ENCODE measurements around the gene LIPI.
"Not testable (repeated sequence)": the region's sequence is repeated elsewhere in the genome, so short reads cannot be mapped to it uniquely, and the experiment has no call there.

LIPI gene

DNA sequence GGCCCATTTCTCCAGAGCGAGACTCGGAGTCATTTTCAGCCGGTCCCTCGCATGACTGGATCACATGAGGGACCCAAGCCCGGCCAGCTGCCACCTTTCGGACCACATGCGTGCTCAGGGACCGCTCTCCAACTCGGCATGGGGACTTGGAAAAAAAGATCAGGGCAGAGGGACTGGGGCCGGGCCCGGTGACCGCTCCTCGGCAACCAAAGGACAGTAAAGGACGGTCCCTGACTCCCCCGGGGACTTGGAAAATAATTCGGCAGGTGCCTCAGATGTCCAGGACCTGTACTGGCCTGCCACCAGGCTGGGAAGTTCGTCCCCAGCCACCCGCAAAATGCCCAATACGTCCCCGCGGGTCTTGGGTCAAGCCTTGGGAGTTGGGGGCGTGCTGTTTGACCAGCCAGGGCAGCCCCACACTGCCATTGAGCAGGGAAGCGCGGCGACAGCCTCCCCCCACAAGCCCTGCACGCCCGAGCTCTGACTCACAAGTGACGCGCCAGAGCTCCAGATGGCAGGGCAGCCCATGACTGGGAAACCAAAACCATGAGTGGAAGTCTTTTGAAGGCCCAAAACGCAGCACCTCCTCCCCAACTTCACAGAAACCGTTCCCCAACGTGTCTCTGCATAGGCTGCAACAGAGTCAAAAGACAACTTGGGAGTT is 134.5 kb downstream of the LIPI start:
- no peak overlapping the region for H3K27ac ChIP-seq
- DNase-seq (ENCODE audit: low read depth, low spot score), result no peak

DNA sequence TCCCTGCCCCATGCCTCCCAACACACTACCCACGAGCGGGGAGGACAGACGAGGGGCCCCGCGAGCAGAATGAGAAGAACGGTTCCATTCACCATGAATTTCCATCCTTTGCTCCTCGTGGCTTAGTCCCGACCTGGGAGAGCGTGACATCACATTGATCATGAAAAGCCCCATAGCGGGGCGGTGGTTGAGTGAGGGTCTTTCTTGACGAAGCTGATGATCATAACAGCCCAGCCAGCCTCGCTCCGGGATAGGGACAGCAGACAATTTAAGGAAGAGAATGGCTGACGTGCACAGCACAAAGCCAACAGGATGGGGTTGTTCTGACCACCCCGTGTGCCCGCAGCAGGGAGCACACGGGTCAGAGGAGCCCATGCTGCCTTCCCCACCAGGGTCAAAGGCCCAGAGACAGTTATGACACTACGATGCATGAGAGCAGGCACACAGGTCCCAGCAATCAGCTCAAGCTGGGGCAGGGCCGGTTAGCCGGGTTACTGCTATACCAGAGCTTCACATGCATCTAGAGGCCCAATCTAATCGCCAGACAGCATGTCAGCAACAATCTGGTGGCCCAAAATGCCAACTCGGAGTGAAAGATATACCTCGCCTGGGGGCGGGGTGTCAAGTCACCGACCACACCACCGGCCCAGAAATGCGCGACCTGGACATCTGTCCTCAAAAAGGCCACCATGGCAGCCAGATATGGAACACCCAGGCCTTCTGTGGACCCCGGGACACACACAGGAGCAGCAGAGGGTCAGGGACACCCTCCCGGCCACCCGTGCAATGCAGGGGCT is 135.2 kb downstream of the LIPI start:
- no peak for DNase-seq (ENCODE audit: low read depth, low spot score)
- H3K27ac ChIP-seq, result no peak overlapping the region

DNA sequence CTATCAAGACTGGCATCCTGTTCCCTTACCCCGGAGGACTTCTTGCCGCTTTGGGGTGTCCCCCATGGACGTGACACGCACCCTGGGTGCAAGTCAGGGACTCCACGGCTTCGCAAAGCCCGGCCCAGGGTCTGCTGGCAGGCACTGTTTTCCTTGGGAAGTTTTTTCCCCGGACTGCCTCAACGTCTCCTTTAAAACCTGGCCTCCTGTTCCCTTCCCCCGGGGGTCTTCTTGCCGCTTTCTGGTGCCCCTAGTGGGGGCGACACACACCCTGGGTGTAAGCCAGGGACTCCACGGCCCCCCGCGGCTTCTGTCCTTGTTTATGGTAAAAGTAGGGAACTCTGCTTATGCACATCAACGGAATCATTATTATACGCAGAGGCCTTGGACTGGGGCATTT is 136.6 kb downstream of the LIPI start:
- DNase-seq (ENCODE audit: low read depth, low spot score), result no peak
- H3K27ac ChIP-seq, result no peak overlapping the region

DNA sequence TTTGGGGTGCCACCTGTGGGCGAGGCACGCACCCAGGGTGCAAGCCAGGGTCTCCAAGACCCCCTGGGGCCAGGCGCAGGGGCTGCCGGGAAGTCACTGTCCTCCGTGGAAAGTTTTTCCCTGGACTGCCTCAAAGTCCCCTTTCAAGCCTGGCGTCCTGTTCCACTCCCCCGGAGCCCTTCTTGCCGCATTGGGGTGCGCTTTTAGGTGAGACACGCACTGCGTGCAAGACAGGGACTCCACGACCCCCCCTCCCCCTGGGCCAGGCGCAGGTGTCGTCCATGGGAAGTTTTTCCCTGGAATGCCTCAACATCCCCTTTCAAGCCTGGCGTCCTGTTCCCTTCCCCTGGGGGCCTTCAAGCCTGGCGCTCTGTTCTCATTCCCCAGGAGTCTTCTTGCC is 137.1 kb downstream of the LIPI start:
- no peak for DNase-seq (ENCODE audit: low read depth, low spot score)
- no peak overlapping the region for H3K27ac ChIP-seq

DNA sequence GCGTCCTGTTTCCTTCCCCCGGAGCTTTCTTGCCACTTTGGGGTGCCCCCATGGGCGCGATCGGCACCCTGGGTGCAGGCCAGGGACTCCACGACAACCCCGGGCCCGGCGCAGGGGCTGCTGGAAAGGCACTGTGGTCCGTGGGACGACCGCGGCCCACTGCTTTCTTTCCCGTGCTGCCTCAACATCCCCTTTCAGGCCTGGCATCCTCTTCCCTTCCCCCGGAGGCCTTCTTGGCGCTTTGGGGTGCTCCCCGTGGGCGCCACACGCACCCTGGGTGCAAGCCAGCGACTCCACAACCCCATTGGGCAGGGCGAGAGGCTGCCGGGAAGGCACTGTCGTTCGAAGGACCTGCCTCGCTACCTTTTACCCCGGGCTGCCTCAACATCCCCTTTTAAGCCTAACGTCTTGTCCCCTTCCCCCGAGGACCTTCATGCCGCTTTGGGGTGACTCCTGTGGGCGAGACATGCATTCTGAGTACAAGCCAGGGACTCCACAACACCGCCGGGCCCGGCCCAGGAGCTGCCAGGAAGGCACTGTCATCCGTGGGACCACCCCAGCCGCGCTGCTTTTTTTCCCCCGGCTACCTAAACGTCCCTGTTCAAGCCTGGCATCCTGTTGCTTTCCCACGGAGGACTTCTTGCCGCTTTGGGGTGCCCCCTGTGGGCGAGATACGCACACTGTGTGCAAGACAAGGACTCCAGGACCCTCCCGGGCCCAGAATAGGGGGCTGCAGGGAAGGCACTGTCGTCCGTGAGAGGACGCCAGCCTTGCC is 137.8 kb downstream of the LIPI start:
- DNase-seq (ENCODE audit: low read depth, low spot score), result no peak
- no peak overlapping the region for H3K27ac ChIP-seq

DNA sequence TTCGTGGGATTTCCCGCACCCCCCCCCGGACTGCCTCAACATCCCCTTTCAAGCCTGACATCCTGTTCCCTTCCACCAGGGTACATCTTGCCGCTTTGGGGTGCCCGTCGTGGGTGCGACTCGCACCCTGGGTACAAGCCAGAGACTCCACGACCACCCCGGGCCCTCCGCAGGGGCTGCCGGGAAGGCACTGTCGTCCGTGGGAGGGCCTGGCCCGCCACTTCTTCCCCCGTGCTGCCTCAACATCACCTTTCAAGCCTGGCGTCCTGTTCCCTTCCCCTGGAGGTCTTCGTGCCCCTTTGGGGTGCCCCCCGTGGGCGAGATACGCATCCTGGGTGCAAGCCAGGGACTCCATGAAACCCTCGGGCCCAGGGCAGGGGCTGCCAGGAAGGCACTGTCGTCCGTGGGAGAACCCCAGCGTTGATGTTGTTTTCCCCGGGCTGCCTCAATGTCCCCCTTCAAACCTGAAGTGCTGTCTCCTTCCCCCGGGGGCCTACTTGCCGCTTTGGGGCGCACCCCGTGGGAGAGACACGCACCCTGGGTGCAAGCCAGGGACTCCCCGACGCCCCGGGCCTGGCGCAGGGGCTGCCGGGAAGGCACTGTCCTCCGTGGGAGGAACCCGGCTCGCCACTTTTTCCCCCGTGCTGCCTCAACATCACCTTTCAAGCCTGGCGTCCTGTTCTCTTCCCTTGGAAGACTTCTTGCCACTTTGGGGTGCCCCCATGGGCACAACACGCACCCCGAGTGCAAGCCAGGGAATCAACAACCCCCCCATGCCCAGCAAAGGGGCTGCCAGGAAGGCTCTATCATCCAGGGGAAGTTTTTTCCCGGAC is 138.6 kb downstream of the LIPI start:
- no peak overlapping the region for H3K27ac ChIP-seq
- DNase-seq (ENCODE audit: low read depth, low spot score), result no peak

DNA sequence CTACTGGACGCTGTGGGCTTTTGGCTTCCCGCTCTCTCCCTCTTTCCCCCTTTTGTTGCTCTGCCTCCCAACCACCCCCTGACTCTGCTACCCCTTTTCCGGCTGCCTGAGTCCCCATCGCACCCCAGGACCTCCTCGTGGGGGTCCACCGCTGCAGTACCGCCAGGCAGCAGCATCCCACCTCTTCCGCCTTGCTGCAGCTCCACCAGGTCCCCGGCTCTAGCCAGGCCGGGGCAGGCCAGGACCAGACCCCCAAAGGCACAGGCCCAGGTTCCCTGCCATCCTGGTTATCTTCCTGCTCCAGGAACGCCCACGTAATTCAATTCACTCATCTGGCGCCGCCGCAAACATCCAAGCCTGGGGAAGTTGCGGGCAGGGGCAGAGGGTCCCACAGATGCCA is 139.8 kb downstream of the LIPI start:
- DNase-seq (ENCODE audit: low read depth, low spot score), result no peak
- no peak overlapping the region for H3K27ac ChIP-seq

DNA sequence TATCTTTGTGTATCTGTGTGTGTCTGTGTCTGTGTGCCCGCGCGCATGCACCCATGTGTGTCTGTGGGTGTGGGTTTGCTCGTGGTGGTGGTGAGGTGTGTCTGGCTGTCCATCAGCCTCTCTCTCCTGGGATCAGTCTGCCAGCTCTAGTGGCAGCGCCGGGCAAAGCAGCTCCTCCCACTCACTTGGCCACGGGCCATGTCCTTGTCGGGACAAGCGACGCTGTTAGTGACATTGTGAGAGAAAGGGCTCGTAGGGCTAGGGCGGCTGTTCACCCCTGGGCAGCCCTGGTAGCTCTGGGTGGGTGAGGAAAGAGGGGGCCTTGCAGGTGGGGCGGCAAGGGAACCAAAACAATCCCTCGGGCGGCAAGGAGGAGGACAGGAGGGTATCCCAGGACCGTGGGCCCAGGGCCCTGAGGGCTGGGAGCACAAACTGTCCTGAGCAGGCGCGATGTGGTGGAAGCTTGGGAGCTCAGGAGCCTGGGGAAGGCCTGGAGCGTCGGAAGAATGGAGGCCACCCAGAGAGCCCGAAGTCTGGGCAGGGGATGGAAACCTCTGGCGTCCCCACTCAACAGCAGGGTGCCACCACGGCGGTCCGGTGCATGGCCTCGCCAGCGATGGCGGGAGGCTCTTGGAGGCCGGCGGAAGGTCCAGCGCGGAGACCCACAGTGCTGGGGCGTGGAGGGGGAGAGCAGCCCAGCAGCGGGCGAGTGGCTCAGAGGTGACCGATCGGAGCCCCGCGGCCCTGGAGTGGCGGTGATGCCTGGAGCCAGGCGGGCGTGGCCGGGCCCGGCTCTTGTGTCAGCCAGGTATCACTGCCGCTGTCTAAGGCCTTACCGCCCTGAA is 140.5 kb downstream of the LIPI start:
- no peak for DNase-seq (ENCODE audit: low read depth, low spot score)

DNA sequence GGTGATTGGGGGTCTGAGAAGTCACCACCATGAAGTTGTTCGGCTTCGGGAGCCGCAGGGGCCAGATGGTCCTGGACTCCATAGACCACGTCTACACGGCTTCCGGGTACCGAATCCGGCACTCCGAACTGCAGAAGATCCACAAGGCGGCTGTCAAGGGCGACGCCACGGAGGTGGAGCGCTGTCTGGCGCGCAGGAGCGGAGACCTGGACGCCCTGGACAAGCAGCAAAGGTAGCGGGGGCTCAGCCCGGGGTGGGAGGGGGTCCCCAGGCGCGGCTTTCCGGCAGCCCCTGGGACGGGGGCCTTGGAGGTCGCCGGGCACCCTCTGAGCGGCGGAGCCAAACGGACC is 146.5 kb downstream of the LIPI start:
- no peak for DNase-seq (ENCODE audit: low read depth, low spot score)
- no peak overlapping the region for H3K27ac ChIP-seq

More for the DNA sequence above, 140.5 kb downstream of the LIPI start:
- H3K27ac ChIP-seq, result no peak overlapping the region

DNA sequence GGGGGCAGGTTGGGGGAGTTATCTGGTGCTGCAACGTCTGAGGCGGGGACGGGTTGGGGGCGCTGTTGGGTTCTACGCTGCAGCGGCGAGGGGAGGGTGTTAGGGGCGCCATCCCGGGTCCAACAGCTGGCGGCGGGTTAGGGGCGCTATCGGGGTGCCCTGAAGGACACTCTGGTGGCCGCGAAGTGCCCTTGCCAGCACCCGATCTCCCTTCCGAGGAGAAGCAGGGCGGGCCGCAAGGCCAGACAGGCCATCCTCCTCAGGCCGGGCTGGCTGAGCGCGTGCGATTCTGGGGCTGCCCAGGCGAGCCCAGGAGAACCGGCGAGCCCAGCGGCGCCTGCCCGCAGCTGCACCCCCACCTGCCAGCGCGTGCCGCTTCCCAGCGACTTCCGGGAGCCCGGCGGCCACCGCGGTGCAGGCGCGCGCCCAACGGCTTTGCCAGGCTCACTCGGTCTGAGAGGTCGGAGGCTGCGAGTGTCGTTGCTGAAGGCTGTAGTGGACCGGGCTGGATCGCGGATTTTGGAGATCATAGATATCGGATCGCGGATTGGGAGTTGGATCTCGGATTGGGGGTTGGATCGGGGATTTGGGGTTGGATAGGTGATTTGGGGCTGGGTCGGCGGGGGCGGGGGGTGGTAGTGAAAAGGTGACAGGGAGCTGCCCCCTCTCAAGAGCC is 147.0 kb downstream of the LIPI start:
- H3K27ac ChIP-seq; DNase-seq (ENCODE audit: low read depth, low spot score): not testable (repeated sequence)

DNA sequence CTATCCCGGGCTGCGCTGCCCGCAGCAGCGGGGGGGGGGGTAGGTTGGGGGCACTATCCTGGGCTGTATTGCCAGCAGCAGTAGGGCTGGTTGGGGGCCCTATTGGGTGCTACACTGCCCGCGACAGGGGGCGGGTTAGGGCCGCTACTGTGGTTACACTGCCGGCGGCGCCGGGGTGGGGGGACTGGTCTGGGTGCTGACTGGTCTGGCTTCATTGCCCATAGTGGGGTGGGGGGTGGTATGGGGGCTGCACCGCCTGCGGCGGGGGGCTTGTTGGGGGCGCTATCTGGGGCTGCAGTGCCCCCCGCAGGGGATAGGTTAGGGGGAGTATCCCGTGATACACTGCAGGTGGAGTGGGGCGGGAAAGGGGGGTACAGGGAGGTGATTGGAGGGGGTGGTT is 148.1 kb downstream of the LIPI start:
- not testable (repeated sequence) for DNase-seq (ENCODE audit: low read depth, low spot score); H3K27ac ChIP-seq

DNA sequence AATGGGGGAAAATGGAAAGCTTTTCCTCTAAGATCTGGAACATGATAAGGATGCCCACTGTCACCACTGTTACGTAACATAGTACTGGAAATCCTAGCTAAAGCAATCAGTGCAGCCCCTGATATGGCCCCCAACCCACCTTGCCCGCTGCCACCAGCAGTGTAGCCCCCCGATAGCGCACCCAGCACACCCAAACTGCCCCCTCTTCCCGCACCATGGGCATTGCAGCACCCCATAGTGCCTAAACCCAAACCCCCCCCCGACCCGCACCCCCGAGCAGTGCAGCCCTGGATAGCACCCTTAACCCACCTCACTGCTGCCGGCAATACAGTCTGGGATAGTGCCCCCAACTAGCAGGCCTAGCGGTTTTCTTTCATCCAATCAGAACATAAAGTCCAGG is 148.9 kb downstream of the LIPI start:
- not testable (repeated sequence) for H3K27ac ChIP-seq; DNase-seq (ENCODE audit: low read depth, low spot score)

DNA sequence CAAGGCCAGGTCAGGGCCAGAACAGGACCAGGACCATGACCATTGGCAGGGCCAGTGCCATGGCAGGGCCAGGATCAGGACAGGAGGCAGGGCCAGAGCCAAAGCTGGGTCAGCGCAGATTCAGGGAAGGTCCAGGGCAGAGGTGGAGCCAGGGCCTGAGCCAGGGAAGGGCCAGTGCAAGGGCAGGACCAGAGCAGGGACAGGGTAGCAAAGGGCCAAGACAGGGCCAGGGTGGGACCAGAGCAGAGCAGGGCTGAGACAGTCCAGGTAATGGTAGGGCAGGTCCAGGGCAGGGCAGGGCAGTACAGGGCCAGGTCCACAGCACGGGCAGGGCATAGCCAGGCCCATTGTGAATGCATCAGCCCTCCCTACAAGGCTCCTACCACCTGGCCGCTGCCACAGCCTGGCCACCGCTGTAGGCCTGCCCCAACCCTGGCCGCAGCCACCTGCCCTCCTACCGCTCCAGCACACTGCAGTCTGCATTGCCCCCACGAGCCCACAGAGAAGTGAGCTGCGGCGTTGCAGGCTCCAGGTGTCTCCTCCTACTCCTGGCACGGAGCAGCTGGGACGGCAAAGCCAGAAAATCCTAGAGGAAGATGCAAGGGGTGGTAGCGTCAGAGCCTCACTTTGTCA is 151.6 kb downstream of the LIPI start:
- DNase-seq (ENCODE audit: low read depth, low spot score); H3K27ac ChIP-seq: not testable (repeated sequence)
